Ovary (tissue), 3 donors: ENCODE results near the gene PIK3CD.

ENCODE experiments used
- EP300 ChIP-seq: sonication (generic); formaldehyde crosslinking; IDR thresholded peaks from one replicate; pipeline ENCODE4 v1.6.1; 2017; ENCODE audit warnings: antibody characterized with exemption
- TF ChIP-seq, protein P1 (sequence below), 3 donors: fragments of 450-650 bp in 2 of 3; fragments of 200-600 bp in 1 of 3; IDR thresholded peaks; one replicate each; pipeline versions ENCODE4 v1.5.1 to v1.8.0; 2016 to 2022; ENCODE audit warnings: antibody characterized with exemption in 3 of 3, mild to moderate bottlenecking in 1 of 3
- donor health status: DM: no; HTN: no; CAD: no.

DNA sequence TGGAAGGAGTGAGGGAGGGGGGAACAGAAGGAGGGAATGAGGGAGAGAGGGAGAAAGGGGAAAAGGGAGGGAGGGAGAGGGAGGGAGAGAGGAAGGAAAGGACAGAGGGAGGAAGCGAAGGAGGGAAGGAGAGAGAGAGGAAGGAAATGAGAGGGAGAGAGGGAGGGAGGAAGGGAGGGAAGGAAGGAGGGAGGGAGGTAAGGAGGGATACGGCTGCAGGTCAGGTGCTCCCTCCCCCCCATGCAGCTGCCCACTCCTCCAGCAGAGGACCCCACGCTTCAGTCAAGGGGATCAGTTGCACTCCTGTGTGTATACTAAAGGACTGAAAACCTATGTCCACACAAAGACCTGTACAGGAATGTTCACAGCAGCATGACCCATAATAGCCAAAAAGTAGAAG lies 117.5 kb downstream of the PIK3CD start:
- TF ChIP-seq, protein P1, sequence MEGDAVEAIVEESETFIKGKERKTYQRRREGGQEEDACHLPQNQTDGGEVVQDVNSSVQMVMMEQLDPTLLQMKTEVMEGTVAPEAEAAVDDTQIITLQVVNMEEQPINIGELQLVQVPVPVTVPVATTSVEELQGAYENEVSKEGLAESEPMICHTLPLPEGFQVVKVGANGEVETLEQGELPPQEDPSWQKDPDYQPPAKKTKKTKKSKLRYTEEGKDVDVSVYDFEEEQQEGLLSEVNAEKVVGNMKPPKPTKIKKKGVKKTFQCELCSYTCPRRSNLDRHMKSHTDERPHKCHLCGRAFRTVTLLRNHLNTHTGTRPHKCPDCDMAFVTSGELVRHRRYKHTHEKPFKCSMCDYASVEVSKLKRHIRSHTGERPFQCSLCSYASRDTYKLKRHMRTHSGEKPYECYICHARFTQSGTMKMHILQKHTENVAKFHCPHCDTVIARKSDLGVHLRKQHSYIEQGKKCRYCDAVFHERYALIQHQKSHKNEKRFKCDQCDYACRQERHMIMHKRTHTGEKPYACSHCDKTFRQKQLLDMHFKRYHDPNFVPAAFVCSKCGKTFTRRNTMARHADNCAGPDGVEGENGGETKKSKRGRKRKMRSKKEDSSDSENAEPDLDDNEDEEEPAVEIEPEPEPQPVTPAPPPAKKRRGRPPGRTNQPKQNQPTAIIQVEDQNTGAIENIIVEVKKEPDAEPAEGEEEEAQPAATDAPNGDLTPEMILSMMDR (IDR thresholded peaks at IDR 0.05) = no peak
- no peak for TF ChIP-seq EP300
